Gastroesophageal sphincter (tissue), 3 donors: ENCODE measurements around the gene CCDC194.

ENCODE experiments used
- CTCF ChIP-seq, 4 experiments: fragments of 200-600 bp in 2 of 4; fragments of 450-650 bp in 2 of 4; sonication (generic) in 1 of 4; IDR thresholded peaks; one replicate each; pipeline ENCODE4 v1.5.1; 2017 to 2019; ENCODE audit warnings: antibody characterized with exemption in 4 of 4, mild to moderate bottlenecking in 2 of 4, moderate library complexity in 2 of 4
- EP300 ChIP-seq: sonication (generic); formaldehyde crosslinking; IDR thresholded peaks from one replicate; pipeline ENCODE4 v1.6.1; 2017; ENCODE audit warnings: antibody characterized with exemption, mild to moderate bottlenecking
- POLR2A ChIP-seq, 2 donors: fragments of 450-650 bp; IDR thresholded peaks; one replicate each; pipeline ENCODE4 v1.6.1; 2017; ENCODE audit warnings: antibody characterized with exemption in 2 of 2, mild to moderate bottlenecking in 2 of 2, moderate library complexity in 1 of 2
- POLR2AphosphoS5 ChIP-seq: sonication (generic); formaldehyde crosslinking; IDR thresholded peaks from one replicate; pipeline ENCODE4 v1.6.1; 2017; ENCODE audit warnings: antibody characterized with exemption

- TF ChIP-seq POLR2A (IDR thresholded peaks at IDR 0.05) = no peak
- TF ChIP-seq CTCF (IDR thresholded peaks at IDR 0.05) = no peak
- no peak for TF ChIP-seq EP300
- no peak for TF ChIP-seq POLR2AphosphoS5
Measured at GRCh38 chr19:17401628-17402027, 7.6 kb upstream of the CCDC194 start.
